Progenitor cell of endocrine pancreas (in vitro differentiated cells): ENCODE results near the gene DTWD1. TPM values are rescaled to one million over a fixed set of nuclear protein-coding genes. Genes with fewer than 3 reads are reported as not detected.
"Not testable (repeated sequence)": the region's sequence is repeated elsewhere in the genome, so short reads cannot be mapped to it uniquely, and the experiment has no call there.

ENCODE experiments used
- DNase-seq: peaks from one replicate; pipeline ENCODE4 v3.0.0; 2021; ENCODE audit warnings: low spot score; ENCODE audit not compliant: unreplicated experiment
- H3K27ac Mint-ChIP-seq: 2 replicates; pipeline ENCODE4 v1.8.0; 2021; ENCODE audit warnings: mild to moderate bottlenecking, moderate library complexity, mixed read lengths
- H3K27me3 Mint-ChIP-seq: 2 replicates; pipeline ENCODE4 v1.8.0; 2021; ENCODE audit warnings: mixed read lengths
- H3K36me3 Mint-ChIP-seq: 2 replicates; pipeline ENCODE4 v1.8.0; 2022; ENCODE audit warnings: mixed read lengths; ENCODE audit not compliant: insufficient read depth
- H3K4me1 Mint-ChIP-seq: 2 replicates; pipeline ENCODE4 v1.8.0; 2021; ENCODE audit warnings: low read depth, mixed read lengths
- H3K4me3 Mint-ChIP-seq: 2 replicates; pipeline ENCODE4 v1.8.0; 2021; ENCODE audit warnings: low read depth, mild to moderate bottlenecking, moderate library complexity, mixed read lengths
- H3K9me3 Mint-ChIP-seq: 2 replicates; pipeline ENCODE4 v1.8.0; 2021; ENCODE audit warnings: low read depth, mixed read lengths
- total RNA-seq: library from RNA; stranded (reverse); gene quantifications from 2 replicates; pipeline ENCODE4 v1.2.1, GENCODE V29; 2021
- TF ChIP-seq, protein P1 (sequence below): fragments of 200-600 bp; sonication (generic); IDR thresholded peaks from one replicate; pipeline ENCODE4 v1.5.0; 2021; ENCODE audit warnings: antibody characterized with exemption, mild to moderate bottlenecking; ENCODE audit not compliant: unreplicated experiment

DTWD1 gene
- total RNA-seq, 1 donor from 2014 or later, result 37.2 TPM

DNA sequence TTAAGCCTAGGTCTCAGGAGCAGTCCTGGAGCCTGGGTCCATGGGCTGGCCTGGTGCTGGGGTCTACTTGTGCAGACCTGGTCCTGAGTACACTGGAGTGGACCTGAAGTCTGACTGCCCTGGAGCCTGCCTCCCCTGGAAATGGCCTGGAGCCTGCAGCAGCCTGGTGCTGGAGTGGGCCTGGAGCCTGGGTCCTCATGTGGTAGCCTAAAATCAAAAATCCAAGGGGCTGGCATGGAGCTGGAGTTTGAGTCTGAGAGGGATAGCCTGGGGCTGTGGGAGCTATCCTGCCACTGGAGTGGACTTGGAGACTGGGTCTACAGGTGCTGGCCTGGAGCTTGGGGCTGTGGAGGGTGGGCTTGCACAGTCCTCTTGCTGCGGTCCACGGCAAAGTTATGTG, 15.3 kb upstream of the DTWD1 start:
- DNase-seq, result no peak
- no peak overlapping the region for H3K4me3 Mint-ChIP-seq
- H3K27ac Mint-ChIP-seq, result no peak overlapping the region
- H3K9me3 Mint-ChIP-seq, result peaks cover 26% of the 10 kb centered on the region
- TF ChIP-seq, protein P1, sequence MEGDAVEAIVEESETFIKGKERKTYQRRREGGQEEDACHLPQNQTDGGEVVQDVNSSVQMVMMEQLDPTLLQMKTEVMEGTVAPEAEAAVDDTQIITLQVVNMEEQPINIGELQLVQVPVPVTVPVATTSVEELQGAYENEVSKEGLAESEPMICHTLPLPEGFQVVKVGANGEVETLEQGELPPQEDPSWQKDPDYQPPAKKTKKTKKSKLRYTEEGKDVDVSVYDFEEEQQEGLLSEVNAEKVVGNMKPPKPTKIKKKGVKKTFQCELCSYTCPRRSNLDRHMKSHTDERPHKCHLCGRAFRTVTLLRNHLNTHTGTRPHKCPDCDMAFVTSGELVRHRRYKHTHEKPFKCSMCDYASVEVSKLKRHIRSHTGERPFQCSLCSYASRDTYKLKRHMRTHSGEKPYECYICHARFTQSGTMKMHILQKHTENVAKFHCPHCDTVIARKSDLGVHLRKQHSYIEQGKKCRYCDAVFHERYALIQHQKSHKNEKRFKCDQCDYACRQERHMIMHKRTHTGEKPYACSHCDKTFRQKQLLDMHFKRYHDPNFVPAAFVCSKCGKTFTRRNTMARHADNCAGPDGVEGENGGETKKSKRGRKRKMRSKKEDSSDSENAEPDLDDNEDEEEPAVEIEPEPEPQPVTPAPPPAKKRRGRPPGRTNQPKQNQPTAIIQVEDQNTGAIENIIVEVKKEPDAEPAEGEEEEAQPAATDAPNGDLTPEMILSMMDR, result no peak
- H3K4me1 Mint-ChIP-seq, result no peaks in the 10 kb centered on the region
- no peaks in the 10 kb centered on the region for H3K27me3 Mint-ChIP-seq
- peaks cover 9% of the 10 kb centered on the region for H3K36me3 Mint-ChIP-seq

DNA sequence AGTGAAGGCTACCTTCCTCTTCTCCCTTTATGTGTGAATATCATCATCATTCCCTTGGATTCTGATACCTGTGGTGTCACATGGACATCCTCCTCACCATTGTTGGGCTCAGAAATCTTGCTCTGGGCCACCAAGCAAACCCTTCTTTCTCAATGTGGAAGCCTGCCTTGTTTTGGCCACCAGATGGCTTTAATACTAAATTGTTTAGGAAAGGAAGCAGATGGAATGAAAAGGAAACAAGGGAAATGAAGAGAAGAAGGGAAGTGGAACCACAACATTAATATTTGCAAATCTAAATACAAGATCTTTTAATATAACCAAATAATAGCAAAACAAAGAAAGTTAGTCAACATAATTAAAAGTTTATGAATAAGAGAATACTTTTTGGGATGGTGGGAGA, 14.3 kb upstream of the DTWD1 start:
- TF ChIP-seq, protein P1, result no peak
- no peak for DNase-seq
- Mint-ChIP-seq H3K27ac (no peak overlapping the region), H3K9me3 (peaks cover 23% of the 10 kb centered on the region), H3K4me3 (no peak overlapping the region), H3K4me1 (no peaks in the 10 kb centered on the region), H3K36me3 (peaks cover 7% of the 10 kb centered on the region), H3K27me3 (no peaks in the 10 kb centered on the region)

DNA sequence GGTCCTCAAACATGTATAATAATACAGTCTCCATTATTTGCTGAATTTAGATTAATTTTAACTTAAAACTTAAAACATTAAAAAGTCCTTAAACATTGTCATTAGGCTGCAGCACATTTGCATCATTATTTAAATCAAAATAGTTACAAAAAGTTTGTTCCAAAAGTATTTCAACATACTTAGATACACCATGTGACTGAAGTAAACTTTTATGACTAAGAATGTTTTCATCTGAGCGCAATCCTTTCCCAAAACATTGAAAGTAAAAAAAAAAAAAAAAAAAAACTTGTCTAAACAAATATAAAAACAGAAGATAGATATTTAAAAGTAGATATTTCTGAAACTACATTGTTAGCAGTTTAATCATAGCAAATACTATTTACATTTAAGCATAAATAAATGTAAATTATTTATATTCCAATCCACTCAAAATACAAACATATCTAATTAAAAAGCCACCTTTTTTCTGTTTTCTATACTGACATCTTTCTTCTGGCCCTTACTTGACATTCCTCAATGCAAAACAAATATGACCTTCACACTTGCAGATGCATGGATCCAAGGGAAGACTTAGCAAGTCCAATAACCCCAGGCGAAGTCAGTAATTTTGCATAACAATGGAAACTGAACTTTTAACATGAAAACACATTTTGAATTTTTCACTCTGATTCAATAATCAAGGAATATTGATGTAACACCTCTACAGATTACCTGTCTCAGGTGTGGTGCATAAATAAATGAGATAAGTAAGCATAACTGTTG, 10.5 kb upstream of the DTWD1 start:
- H3K4me3 Mint-ChIP-seq, result no peak overlapping the region
- H3K27me3 Mint-ChIP-seq, result no peaks in the 10 kb centered on the region
- peaks cover 7% of the 10 kb centered on the region for H3K9me3 Mint-ChIP-seq
- peaks cover 14% of the 10 kb centered on the region for H3K36me3 Mint-ChIP-seq
- TF ChIP-seq, protein P1, result no peak
- H3K27ac Mint-ChIP-seq, result no peak overlapping the region
- no peaks in the 10 kb centered on the region for H3K4me1 Mint-ChIP-seq
- DNase-seq, result no peak

DNA sequence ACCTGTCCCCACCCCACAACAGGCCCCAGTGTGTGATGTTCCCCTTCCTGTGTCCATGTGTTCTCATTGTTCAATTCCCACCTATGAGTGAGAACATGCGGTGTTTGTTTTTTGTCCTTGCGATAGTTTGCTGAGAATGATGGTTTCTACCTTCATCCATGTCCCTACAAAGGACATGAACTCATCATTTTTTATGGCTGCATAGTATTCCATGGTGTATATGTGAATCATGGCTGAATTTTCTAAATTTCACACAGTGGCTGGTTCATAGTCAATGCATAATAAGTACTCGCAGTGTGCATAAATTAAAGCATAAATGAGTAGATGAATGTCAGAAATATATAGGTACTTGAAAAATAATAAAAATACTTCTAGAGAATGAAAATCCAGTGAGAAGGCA, 8.6 kb upstream of the DTWD1 start:
- H3K36me3 Mint-ChIP-seq, result peaks cover 12% of the 10 kb centered on the region

DNA sequence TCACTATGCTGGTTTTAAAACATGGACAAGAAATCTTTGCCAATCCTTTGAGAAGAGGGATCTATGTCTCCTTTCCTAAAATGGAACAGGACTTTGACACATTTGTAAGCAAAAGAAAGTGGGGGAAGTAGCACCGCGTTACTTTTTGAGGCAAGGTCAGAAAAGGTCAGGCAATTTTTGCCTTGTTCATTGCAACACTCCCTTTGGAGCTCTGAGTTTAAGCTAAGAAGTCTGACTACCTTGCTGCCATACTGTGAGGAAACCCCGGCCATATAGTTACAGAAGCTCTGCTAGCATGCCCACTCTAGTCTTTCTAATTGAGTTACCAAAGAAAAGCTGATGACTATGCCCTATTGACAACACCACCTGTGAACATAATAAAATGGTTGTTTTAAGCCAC, 1.6 kb upstream of the DTWD1 start:
- TF ChIP-seq, protein P1, result no peak
- DNase-seq, result no peak
- H3K27me3 Mint-ChIP-seq, result no peaks in the 10 kb centered on the region
- peak overlapping the region; percentile 16 for H3K27ac Mint-ChIP-seq
- H3K4me3 Mint-ChIP-seq, result peak overlapping the region; percentile 29
- H3K4me1 Mint-ChIP-seq, result peaks cover 31% of the 10 kb centered on the region
- H3K9me3 Mint-ChIP-seq, result peaks cover 15% of the 10 kb centered on the region
- peaks cover 20% of the 10 kb centered on the region for H3K36me3 Mint-ChIP-seq

More for the DNA sequence above, 8.6 kb upstream of the DTWD1 start:
- not testable (repeated sequence) for H3K27ac Mint-ChIP-seq, H3K27me3 Mint-ChIP-seq, H3K4me1 Mint-ChIP-seq, DNase-seq, H3K4me3 Mint-ChIP-seq
- H3K9me3 Mint-ChIP-seq, result peaks cover 15% of the 10 kb centered on the region

DNA sequence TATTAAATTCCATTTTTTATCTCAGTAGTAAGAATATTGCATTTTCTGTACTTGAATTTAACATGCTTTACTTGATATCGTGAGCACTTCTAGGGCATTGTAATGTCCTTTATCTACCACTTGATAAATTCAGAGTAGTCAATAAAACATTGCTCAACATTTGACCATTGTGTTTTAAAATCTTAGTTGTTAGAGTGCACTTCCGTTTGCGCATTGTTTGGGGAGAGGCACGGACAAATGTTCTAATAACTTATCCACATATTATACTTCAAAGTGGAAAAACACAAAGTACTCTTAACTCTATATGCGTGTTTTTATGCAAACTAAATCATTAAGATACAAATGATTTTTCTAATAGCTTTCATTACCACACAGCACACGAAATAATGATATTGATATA, 649 bp upstream of the DTWD1 start:
- peaks cover 12% of the 10 kb centered on the region for H3K9me3 Mint-ChIP-seq
- H3K27ac Mint-ChIP-seq, result peak overlapping the region; percentile 100
- peaks cover 31% of the 10 kb centered on the region for H3K4me1 Mint-ChIP-seq
- TF ChIP-seq, protein P1, result no peak
- H3K27me3 Mint-ChIP-seq, result no peaks in the 10 kb centered on the region
- no peak for DNase-seq
- H3K36me3 Mint-ChIP-seq, result peaks cover 18% of the 10 kb centered on the region
- peak overlapping the region; percentile 98 for H3K4me3 Mint-ChIP-seq
